Activated CD8-positive, alpha-beta T cell treated with anti-CD3 and anti-CD28 coated beads for 36 hours (primary cell): ENCODE measurements around the gene PPP4R4. TPM values are rescaled to one million over a fixed set of nuclear protein-coding genes. Genes with fewer than 3 reads are reported as not detected.

Experiments
- ATAC-seq: fragments of 200-7000 bp; cut with Tn5 transposase; one replicate; pipeline ENCODE4 v1.10.0; 2021; ENCODE audit warnings: mild to moderate bottlenecking, moderate library complexity
- CTCF ChIA-PET: fragments of 350-600 bp; sonication (Branson Sonifier 250); formaldehyde crosslinking; loops from one replicate; lab custom pipeline; 2021; ENCODE audit warnings: antibody characterized with exemption; lab: Charles Lee
- POLR2A ChIA-PET: fragments of 350-600 bp; sonication (Branson Sonifier 250); formaldehyde crosslinking; loops from one replicate; lab custom pipeline; 2021; ENCODE audit warnings: antibody characterized with exemption; lab: Charles Lee
- DNase-seq: peaks from one replicate; pipeline ENCODE4 v3.0.0-alpha.2; 2020
- H3K27ac Mint-ChIP-seq: one replicate; pipeline ENCODE4 v1.8.0; 2021; ENCODE audit warnings: mild to moderate bottlenecking, mixed read lengths
- H3K27me3 Mint-ChIP-seq: one replicate; pipeline ENCODE4 v1.8.0; 2021; ENCODE audit warnings: mixed read lengths
- H3K36me3 Mint-ChIP-seq: one replicate; pipeline ENCODE4 v1.8.0; 2021; ENCODE audit warnings: low read depth, mixed read lengths
- H3K4me1 Mint-ChIP-seq: one replicate; pipeline ENCODE4 v1.8.0; 2021; ENCODE audit warnings: low read depth, mixed read lengths
- H3K4me3 Mint-ChIP-seq: one replicate; pipeline ENCODE4 v1.8.0; 2021; ENCODE audit warnings: mild to moderate bottlenecking, moderate library complexity, mixed read lengths
- H3K9me3 Mint-ChIP-seq: one replicate; pipeline ENCODE4 v1.8.0; 2021; ENCODE audit warnings: mixed read lengths
- intact Hi-C: fragments of 100-400 bp; cut with micrococcal nuclease; formaldehyde crosslinking; loops from one replicate; pipeline ENCODE4 v1.10.0; 2022
- total RNA-seq, 2 experiments: library from RNA; stranded (reverse); gene quantifications; one replicate each; pipeline ENCODE4 v1.2.3, GENCODE V29; 2021
- TF ChIP-seq, protein P1 (sequence below): fragments of 200-600 bp; IDR thresholded peaks from one replicate; pipeline ENCODE4 v1.8.0; 2022; ENCODE audit warnings: antibody characterized with exemption, mild to moderate bottlenecking

PPP4R4 gene
- total RNA-seq, 2 experiments from 2014 or later: 0.63 to 1.2 TPM

DNA sequence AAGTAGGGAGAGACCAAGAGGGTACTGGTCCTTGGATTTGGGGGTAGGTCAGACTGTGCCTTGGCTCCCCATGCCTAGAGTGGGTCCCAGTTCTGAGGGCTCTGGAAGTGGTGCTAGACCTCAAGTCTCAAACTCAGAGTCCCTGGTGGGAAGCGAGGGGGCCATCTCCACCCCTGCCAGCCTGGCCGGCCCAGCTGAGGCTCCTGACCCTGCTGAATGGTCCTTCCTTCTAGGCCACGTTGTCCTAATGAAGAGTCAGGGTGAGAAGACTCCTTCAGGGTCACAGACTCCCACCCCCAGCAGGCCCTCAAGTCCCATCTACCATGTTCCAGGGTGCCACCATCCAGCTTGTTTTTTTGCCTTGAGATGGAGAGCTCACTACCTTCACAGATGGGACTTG, 136.1 kb downstream of the PPP4R4 start:
- DNase-seq (no peak), ATAC-seq (no peak)
- intact Hi-C loops: no loop called here
- H3K36me3 Mint-ChIP-seq: no peaks in the 10 kb centered on the region
- peaks cover 10% of the 10 kb centered on the region for H3K27me3 Mint-ChIP-seq
- ChIA-PET CTCF (interaction anchor here (1.5 kb wide), 1 partner anchor 176 kb away, joined by 3 read pairs; no protein-coding TSS in a partner anchor), POLR2A (no interaction called here)
- no peak overlapping the region for H3K4me3 Mint-ChIP-seq
- no peaks in the 10 kb centered on the region for H3K4me1 Mint-ChIP-seq
- H3K27ac Mint-ChIP-seq: no peak overlapping the region
- peaks cover 10% of the 10 kb centered on the region for H3K9me3 Mint-ChIP-seq
- TF ChIP-seq, protein P1, sequence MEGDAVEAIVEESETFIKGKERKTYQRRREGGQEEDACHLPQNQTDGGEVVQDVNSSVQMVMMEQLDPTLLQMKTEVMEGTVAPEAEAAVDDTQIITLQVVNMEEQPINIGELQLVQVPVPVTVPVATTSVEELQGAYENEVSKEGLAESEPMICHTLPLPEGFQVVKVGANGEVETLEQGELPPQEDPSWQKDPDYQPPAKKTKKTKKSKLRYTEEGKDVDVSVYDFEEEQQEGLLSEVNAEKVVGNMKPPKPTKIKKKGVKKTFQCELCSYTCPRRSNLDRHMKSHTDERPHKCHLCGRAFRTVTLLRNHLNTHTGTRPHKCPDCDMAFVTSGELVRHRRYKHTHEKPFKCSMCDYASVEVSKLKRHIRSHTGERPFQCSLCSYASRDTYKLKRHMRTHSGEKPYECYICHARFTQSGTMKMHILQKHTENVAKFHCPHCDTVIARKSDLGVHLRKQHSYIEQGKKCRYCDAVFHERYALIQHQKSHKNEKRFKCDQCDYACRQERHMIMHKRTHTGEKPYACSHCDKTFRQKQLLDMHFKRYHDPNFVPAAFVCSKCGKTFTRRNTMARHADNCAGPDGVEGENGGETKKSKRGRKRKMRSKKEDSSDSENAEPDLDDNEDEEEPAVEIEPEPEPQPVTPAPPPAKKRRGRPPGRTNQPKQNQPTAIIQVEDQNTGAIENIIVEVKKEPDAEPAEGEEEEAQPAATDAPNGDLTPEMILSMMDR: no peak

DNA sequence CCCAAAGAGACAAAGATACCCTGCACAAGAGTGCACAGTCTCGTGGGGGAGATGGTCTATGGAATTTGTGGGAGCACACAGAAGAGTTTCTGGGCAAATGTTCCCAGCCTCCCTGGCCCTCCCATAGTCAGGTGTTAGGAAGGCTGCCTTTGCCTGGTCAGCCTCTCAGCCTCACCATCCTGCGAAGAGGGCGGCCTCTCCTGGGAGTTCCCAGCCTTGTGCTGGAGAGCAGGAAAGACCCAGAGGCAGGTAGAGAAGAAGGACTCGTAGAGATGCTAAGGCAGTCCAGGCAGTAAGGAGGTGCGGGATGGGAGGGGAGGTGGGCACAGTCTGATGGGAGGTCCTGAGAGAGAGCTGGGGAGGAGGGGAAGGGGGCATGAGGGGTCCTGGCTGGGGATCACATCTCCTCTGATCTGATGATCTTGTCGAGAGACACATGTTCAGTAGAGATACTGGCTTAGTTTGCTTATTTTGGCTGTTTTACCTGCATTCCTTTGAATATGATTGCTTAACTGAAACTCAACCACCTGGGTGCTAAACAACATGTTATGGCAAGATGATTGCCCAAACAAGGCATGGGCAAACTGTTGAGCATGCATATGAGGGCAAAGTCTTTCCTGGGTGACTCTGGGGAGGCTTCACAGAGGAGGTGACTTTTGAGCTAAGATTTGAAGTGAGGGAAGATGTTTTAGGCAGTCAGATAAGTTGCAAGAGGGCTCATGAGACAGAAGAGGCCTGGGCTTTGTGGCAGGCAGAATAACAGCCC, 138.5 kb downstream of the PPP4R4 start:
- Mint-ChIP-seq H3K27ac (no peak overlapping the region), H3K27me3 (peaks cover 10% of the 10 kb centered on the region), H3K36me3 (no peaks in the 10 kb centered on the region), H3K9me3 (peaks cover 7% of the 10 kb centered on the region), H3K4me3 (no peak overlapping the region), H3K4me1 (no peaks in the 10 kb centered on the region)
- TF ChIP-seq, protein P1: no peak
- DNase-seq: no peak
- ChIA-PET CTCF (no interaction called here), POLR2A (no interaction called here)
- ATAC-seq: no peak
- intact Hi-C loops: no loop called here

GRCh38 chr14:94313991-94314655, 140.0 kb downstream of the PPP4R4 start:
- Mint-ChIP-seq H3K4me3 (no peak overlapping the region), H3K4me1 (no peaks in the 10 kb centered on the region), H3K9me3 (no peaks in the 10 kb centered on the region), H3K27me3 (peaks cover 1% of the 10 kb centered on the region), H3K36me3 (no peaks in the 10 kb centered on the region), H3K27ac (no peak overlapping the region)
- intact Hi-C loops: no loop called here
- no peak for DNase-seq
- ChIA-PET POLR2A (no interaction called here), CTCF (no interaction called here)
- TF ChIP-seq, protein P1: no peak
- ATAC-seq: no peak

DNA sequence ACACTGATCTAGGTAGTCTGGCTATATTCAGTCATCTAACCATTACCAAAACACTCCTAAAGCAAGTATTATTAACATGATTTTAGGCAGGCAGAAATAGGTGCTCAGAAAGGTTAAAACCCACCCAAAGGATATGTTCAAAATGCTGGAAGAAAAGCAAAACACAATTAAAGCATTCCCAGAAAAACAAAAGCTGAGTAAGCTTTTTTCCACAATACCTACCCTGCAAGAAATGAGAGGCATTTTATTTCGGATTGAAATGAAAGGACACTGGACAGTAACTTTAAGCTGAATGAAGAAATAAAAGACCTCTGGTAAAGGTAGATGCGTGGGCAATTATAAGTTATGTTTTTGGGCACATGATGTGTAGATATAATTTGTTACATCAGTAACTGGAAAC, 140.8 kb downstream of the PPP4R4 start:
- no peak overlapping the region for H3K27ac Mint-ChIP-seq
- H3K4me1 Mint-ChIP-seq: no peaks in the 10 kb centered on the region
- no peak overlapping the region for H3K4me3 Mint-ChIP-seq
- peaks cover 2% of the 10 kb centered on the region for H3K27me3 Mint-ChIP-seq
- H3K36me3 Mint-ChIP-seq: no peaks in the 10 kb centered on the region
- ATAC-seq (no peak), DNase-seq (no peak)
- ChIA-PET POLR2A (no interaction called here), CTCF (no interaction called here)
- intact Hi-C loops: no loop called here
- TF ChIP-seq, protein P1: no peak
- H3K9me3 Mint-ChIP-seq: no peaks in the 10 kb centered on the region

- Mint-ChIP-seq H3K27me3 (peaks cover 2% of the 10 kb centered on the region), H3K4me3 (no peak overlapping the region), H3K9me3 (no peaks in the 10 kb centered on the region), H3K4me1 (no peaks in the 10 kb centered on the region), H3K36me3 (no peaks in the 10 kb centered on the region), H3K27ac (no peak overlapping the region)
- intact Hi-C loops: no loop called here
- no peak for ATAC-seq
- ChIA-PET POLR2A (no interaction called here), CTCF (no interaction called here)
- TF ChIP-seq, protein P1: no peak
- DNase-seq: no peak
Observed at GRCh38 chr14:94316692-94317091, 142.6 kb downstream of the PPP4R4 start.
